HEK293T (cell line): ENCODE data around the gene JAKMIP2.

Source experiments
- CTCF ChIA-PET: fragments of 350-600 bp; formaldehyde crosslinking; extraction: SDS; loops from one replicate; lab custom pipeline; 2021; ENCODE audit warnings: antibody characterized with exemption, inconsistent platforms; lab: Yijun Ruan, JAX
- POLR2A ChIA-PET: fragments of 350-600 bp; formaldehyde crosslinking; extraction: SDS; loops from one replicate; lab custom pipeline; 2020; ENCODE audit warnings: antibody characterized with exemption, inconsistent platforms; lab: Yijun Ruan, JAX
- DNase-seq: peaks from one replicate; pipeline ENCODE4 v3.0.0; 2012; ENCODE audit warnings: mixed read lengths; ENCODE audit errors: extremely low spot score
- ARNT ChIP-seq: fragments of 450-650 bp; IDR thresholded peaks from 2 replicates; pipeline ENCODE4 v1.6.1; 2017; ENCODE audit warnings: mild to moderate bottlenecking
- BHLHE40 ChIP-seq: fragments of 450-650 bp; IDR thresholded peaks from 2 replicates; pipeline ENCODE4 v1.6.1; 2016; ENCODE audit warnings: mild to moderate bottlenecking, moderate library complexity, borderline replicate concordance
- CTBP1 ChIP-seq: fragments of 450-650 bp; IDR thresholded peaks from 2 replicates; pipeline ENCODE4 v1.6.1; 2016; ENCODE audit warnings: borderline replicate concordance
- ELF4 ChIP-seq: fragments of 450-650 bp; IDR thresholded peaks from 2 replicates; pipeline ENCODE4 v1.6.1; 2017; ENCODE audit warnings: antibody characterized with exemption
- FOXA1 ChIP-seq: fragments of 450-650 bp; IDR thresholded peaks from 2 replicates; pipeline ENCODE4 v1.6.1; 2016; ENCODE audit warnings: mild to moderate bottlenecking
- FOXK2 ChIP-seq: fragments of 450-650 bp; IDR thresholded peaks from 2 replicates; pipeline ENCODE4 v1.6.1; 2016; ENCODE audit warnings: mild to moderate bottlenecking
- FOXM1 ChIP-seq: fragments of 450-650 bp; IDR thresholded peaks from 2 replicates; pipeline ENCODE4 v1.6.1; 2017; ENCODE audit warnings: mild to moderate bottlenecking, borderline replicate concordance
- HDGF ChIP-seq: fragments of 450-650 bp; IDR thresholded peaks from 2 replicates; pipeline ENCODE4 v1.6.1; 2017; ENCODE audit warnings: antibody characterized with exemption, borderline replicate concordance
- L3MBTL2 ChIP-seq: fragments of 450-650 bp; conservative IDR thresholded peaks from 2 replicates; pipeline ENCODE4 v1.6.1; 2016; ENCODE audit warnings: mild to moderate bottlenecking
- LEF1 ChIP-seq: fragments of 450-650 bp; IDR thresholded peaks from 2 replicates; pipeline ENCODE4 v1.6.1; 2017; ENCODE audit warnings: mild to moderate bottlenecking, borderline replicate concordance
- NFRKB ChIP-seq: fragments of 450-650 bp; IDR thresholded peaks from 2 replicates; pipeline ENCODE4 v1.6.1; 2016; ENCODE audit warnings: mild to moderate bottlenecking, moderate library complexity
- PKNOX1 ChIP-seq: fragments of 450-650 bp; IDR thresholded peaks from 2 replicates; pipeline ENCODE4 v1.6.1; 2016
- SP1 ChIP-seq: fragments of 450-650 bp; IDR thresholded peaks from 2 replicates; pipeline ENCODE4 v1.6.1; 2017
- SUZ12 ChIP-seq: fragments of 450-650 bp; IDR thresholded peaks from 2 replicates; pipeline ENCODE4 v1.6.1; 2016; ENCODE audit warnings: mild to moderate bottlenecking
- TARDBP ChIP-seq: fragments of 450-650 bp; IDR thresholded peaks from 2 replicates; pipeline ENCODE4 v1.6.1; 2016
- ZNF384 ChIP-seq: fragments of 450-650 bp; IDR thresholded peaks from 2 replicates; pipeline ENCODE4 v1.6.1; 2016

JAKMIP2 gene

GRCh38 chr5:147673266-147673665 lies 109.3 kb downstream of the JAKMIP2 start:
- no peak for DNase-seq
- POLR2A ChIA-PET, result no interaction called here
- TF ChIP-seq TARDBP (no peak), HDGF (no peak), PKNOX1 (no peak), L3MBTL2 (no peak), CTBP1 (no peak), SUZ12 (no peak), ARNT (no peak), FOXK2 (no peak)
- CTCF ChIA-PET, result no interaction called here

GRCh38 chr5:147671365-147671764 lies 111.2 kb downstream of the JAKMIP2 start:
- TF ChIP-seq PKNOX1 (no peak), FOXK2 (no peak), LEF1 (no peak), ARNT (no peak), NFRKB (no peak), SUZ12 (no peak), FOXA1 (no peak), L3MBTL2 (no peak), BHLHE40 (no peak), HDGF (no peak), FOXM1 (no peak), ELF4 (no peak)
- ChIA-PET POLR2A (no interaction called here), CTCF (no interaction called here)
- no peak for DNase-seq

- CTCF ChIA-PET, result no interaction called here
Observed at GRCh38 chr5:147670815-147671214, 111.7 kb downstream of the JAKMIP2 start.

GRCh38 chr5:147669169-147669869 lies 113.2 kb downstream of the JAKMIP2 start:
- CTCF ChIA-PET, result no interaction called here
- no peak for DNase-seq
- TF ChIP-seq L3MBTL2 (no peak), BHLHE40 (no peak), SUZ12 (no peak), LEF1 (no peak), NFRKB (no peak), ELF4 (no peak)
- POLR2A ChIA-PET, result no interaction called here

More at GRCh38 chr5:147670815-147671214, 111.7 kb downstream of the JAKMIP2 start:
- POLR2A ChIA-PET, result no interaction called here
- no peak for DNase-seq
- TF ChIP-seq BHLHE40 (no peak), L3MBTL2 (no peak), HDGF (no peak), NFRKB (no peak)

GRCh38 chr5:147668385-147668784 lies 114.1 kb downstream of the JAKMIP2 start:
- ChIA-PET POLR2A (no interaction called here), CTCF (no interaction called here)
- DNase-seq, result no peak
- TF ChIP-seq BHLHE40 (no peak), L3MBTL2 (no peak), ARNT (no peak), FOXM1 (no peak), NFRKB (no peak), SUZ12 (no peak), FOXA1 (no peak), LEF1 (no peak), ELF4 (no peak), TARDBP (no peak), HDGF (no peak), FOXK2 (no peak), ZNF384 (no peak), CTBP1 (no peak), SP1 (no peak), PKNOX1 (no peak)

GRCh38 chr5:147667363-147667762 lies 115.2 kb downstream of the JAKMIP2 start:
- no peak for DNase-seq
- TF ChIP-seq FOXK2 (no peak), HDGF (no peak), CTBP1 (no peak), L3MBTL2 (no peak), FOXA1 (no peak)
- POLR2A ChIA-PET, result no interaction called here
- CTCF ChIA-PET, result no interaction called here

GRCh38 chr5:147666419-147666818 lies 116.1 kb downstream of the JAKMIP2 start:
- TF ChIP-seq BHLHE40 (no peak), ARNT (no peak), L3MBTL2 (no peak)
- DNase-seq, result no peak
- ChIA-PET POLR2A (no interaction called here), CTCF (no interaction called here)
